K562 (cell line): ENCODE results near the gene HMG20B. TPM values are rescaled to one million over a fixed set of nuclear protein-coding genes. Genes with fewer than 3 reads are reported as not detected.

ENCODE experiments used
- BHLHE40 ChIP-seq: IDR thresholded peaks from 2 replicates; pipeline ENCODE4 v1.6.1; 2011; ENCODE audit warnings: low read length, improper control_type of control experiment
- E2F4 ChIP-seq: sonication (generic); formaldehyde crosslinking; IDR thresholded peaks from 2 replicates; pipeline ENCODE4 v1.8.0; 2022; ENCODE audit warnings: mild to moderate bottlenecking, low read depth, missing genetic modification reagents
- HNRNPUL1 ChIP-seq: fragments of 200-400 bp; formaldehyde crosslinking; IDR thresholded peaks from 2 replicates; pipeline ENCODE4 v1.6.1; 2017; ENCODE audit warnings: low read length
- NEUROD1 ChIP-seq: fragments of 150-350 bp; IDR thresholded peaks from 2 replicates; pipeline ENCODE4 v1.6.1; 2014; ENCODE audit warnings: borderline replicate concordance, low read length, low read depth; ENCODE audit not compliant: partially characterized antibody
- SUPT5H ChIP-seq: fragments of 450-650 bp; IDR thresholded peaks from 2 replicates; pipeline ENCODE4 v1.6.1; 2016
- ZKSCAN1 ChIP-seq: fragments of 150-350 bp; IDR thresholded peaks from 2 replicates; pipeline ENCODE4 v1.6.1; 2016; ENCODE audit warnings: low read depth, low read length
- polyA plus RNA-seq, 8 experiments: library from polyadenylated mRNA; depleted of rRNA in 4 of 8; stranded (reverse) in 5 of 8; unstranded in 3 of 8; fragments of >200 nt; fragmentation: Nextera tagmentation in 2 of 8; fragmentation: Illumina TruSeq in 1 of 8; extraction: Ambion mirVana in 2 of 8; extraction: Trizol in 1 of 8; gene quantifications; 2 replicates each; pipeline versions ENCODE4 v1.2.1 to v1.2.3, GENCODE V29; 2011 to 2014; ENCODE audit warnings: inconsistent platforms in 1 of 8, missing spikeins in 1 of 8
- total RNA-seq, 7 experiments: library from RNA; depleted of rRNA in 6 of 7; stranded (reverse); fragments of >200 nt in 6 of 7; fragmentation: Illumina TruSeq in 2 of 7; extraction: Trizol in 2 of 7; gene quantifications; 2 replicates each; pipeline versions ENCODE4 v1.2.1 to v1.2.3, GENCODE V29; 2011 to 2021; ENCODE audit warnings: low replicate concordance in 1 of 7
- TF ChIP-seq, protein P1 (sequence below): sonication (generic); formaldehyde crosslinking; IDR thresholded peaks from 2 replicates; pipeline ENCODE4 v1.8.0; 2022; ENCODE audit warnings: mild to moderate bottlenecking, missing genetic modification reagents
- TF ChIP-seq, protein P2 (sequence below), 2 experiments: fragments of 450-650 bp in 1 of 2; sonication (generic) in 1 of 2; formaldehyde crosslinking in 1 of 2; IDR thresholded peaks; 2 replicates each; pipeline versions ENCODE4 v1.7.1 to v1.9.0; 2016 to 2022; ENCODE audit warnings: inconsistent platforms in 1 of 2, mild to moderate bottlenecking in 1 of 2, missing genetic modification reagents in 1 of 2
- TF ChIP-seq, protein P3 (sequence below): fragments of 450-650 bp; IDR thresholded peaks from 2 replicates; pipeline ENCODE4 v1.6.1; 2016; ENCODE audit warnings: borderline replicate concordance

The HMG20B gene
- total and polyA plus RNA-seq, 9 of the 15 experiments (the other 6 are each of a cell fraction or from before 2014, with no cell fraction given), result 0.35 to 172 (median 38.6) TPM

DNA sequence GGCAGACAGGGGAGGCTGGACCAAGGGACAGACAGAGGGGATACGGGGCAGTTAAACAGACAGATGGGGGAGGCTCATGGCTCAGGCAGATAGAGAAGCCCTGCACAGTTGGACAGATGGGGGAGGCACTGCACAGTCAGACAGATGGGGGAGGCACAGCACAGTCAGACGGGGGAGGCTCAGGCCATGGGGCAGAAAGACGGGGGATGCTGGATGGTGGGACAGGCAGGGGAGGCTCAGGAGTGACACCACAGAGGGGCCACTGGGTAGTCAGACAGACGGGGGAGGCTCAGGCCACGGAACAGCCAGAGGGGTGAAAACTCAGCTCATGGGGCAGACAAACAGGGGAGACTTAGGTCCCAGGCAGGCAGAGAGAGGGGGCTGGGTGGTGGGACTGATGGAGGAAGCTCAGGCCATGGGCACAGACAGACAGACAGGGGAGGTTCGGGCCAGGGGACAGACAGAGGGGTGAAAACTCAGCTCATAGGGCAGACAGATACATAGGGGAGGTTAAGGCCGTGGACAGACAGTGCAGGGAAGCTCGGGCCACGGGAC, 16.2 kb upstream of the HMG20B start (continued):
- TF ChIP-seq, protein P1, sequence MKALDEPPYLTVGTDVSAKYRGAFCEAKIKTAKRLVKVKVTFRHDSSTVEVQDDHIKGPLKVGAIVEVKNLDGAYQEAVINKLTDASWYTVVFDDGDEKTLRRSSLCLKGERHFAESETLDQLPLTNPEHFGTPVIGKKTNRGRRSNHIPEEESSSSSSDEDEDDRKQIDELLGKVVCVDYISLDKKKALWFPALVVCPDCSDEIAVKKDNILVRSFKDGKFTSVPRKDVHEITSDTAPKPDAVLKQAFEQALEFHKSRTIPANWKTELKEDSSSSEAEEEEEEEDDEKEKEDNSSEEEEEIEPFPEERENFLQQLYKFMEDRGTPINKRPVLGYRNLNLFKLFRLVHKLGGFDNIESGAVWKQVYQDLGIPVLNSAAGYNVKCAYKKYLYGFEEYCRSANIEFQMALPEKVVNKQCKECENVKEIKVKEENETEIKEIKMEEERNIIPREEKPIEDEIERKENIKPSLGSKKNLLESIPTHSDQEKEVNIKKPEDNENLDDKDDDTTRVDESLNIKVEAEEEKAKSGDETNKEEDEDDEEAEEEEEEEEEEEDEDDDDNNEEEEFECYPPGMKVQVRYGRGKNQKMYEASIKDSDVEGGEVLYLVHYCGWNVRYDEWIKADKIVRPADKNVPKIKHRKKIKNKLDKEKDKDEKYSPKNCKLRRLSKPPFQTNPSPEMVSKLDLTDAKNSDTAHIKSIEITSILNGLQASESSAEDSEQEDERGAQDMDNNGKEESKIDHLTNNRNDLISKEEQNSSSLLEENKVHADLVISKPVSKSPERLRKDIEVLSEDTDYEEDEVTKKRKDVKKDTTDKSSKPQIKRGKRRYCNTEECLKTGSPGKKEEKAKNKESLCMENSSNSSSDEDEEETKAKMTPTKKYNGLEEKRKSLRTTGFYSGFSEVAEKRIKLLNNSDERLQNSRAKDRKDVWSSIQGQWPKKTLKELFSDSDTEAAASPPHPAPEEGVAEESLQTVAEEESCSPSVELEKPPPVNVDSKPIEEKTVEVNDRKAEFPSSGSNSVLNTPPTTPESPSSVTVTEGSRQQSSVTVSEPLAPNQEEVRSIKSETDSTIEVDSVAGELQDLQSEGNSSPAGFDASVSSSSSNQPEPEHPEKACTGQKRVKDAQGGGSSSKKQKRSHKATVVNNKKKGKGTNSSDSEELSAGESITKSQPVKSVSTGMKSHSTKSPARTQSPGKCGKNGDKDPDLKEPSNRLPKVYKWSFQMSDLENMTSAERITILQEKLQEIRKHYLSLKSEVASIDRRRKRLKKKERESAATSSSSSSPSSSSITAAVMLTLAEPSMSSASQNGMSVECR, result no peak
- TF ChIP-seq SUPT5H (0 out of 2 replicates have a peak, but pooled peaks have one; percentile 24), NEUROD1 (no peak), E2F4 (CRISPR knock-in tag) (0 out of 2 replicates have a peak, but pooled peaks have one; percentile 23), ZKSCAN1 (0 out of 2 replicates have a peak, but pooled peaks have one; percentile 28), BHLHE40 (peak; percentile 14; the same call in 1 of the 2 replicates), HNRNPUL1 (no peak)
- TF ChIP-seq, protein P2, sequence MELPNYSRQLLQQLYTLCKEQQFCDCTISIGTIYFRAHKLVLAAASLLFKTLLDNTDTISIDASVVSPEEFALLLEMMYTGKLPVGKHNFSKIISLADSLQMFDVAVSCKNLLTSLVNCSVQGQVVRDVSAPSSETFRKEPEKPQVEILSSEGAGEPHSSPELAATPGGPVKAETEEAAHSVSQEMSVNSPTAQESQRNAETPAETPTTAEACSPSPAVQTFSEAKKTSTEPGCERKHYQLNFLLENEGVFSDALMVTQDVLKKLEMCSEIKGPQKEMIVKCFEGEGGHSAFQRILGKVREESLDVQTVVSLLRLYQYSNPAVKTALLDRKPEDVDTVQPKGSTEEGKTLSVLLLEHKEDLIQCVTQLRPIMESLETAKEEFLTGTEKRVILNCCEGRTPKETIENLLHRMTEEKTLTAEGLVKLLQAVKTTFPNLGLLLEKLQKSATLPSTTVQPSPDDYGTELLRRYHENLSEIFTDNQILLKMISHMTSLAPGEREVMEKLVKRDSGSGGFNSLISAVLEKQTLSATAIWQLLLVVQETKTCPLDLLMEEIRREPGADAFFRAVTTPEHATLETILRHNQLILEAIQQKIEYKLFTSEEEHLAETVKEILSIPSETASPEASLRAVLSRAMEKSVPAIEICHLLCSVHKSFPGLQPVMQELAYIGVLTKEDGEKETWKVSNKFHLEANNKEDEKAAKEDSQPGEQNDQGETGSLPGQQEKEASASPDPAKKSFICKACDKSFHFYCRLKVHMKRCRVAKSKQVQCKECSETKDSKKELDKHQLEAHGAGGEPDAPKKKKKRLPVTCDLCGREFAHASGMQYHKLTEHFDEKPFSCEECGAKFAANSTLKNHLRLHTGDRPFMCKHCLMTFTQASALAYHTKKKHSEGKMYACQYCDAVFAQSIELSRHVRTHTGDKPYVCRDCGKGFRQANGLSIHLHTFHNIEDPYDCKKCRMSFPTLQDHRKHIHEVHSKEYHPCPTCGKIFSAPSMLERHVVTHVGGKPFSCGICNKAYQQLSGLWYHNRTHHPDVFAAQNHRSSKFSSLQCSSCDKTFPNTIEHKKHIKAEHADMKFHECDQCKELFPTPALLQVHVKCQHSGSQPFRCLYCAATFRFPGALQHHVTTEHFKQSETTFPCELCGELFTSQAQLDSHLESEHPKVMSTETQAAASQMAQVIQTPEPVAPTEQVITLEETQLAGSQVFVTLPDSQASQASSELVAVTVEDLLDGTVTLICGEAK (IDR thresholded peaks at IDR 0.05), result 0 out of 2 replicates have a peak, but pooled peaks have one; percentile 39
- TF ChIP-seq, protein P2 (CRISPR knock-in tag; IDR thresholded peaks at IDR 0.05), result no peak
- TF ChIP-seq, protein P3, sequence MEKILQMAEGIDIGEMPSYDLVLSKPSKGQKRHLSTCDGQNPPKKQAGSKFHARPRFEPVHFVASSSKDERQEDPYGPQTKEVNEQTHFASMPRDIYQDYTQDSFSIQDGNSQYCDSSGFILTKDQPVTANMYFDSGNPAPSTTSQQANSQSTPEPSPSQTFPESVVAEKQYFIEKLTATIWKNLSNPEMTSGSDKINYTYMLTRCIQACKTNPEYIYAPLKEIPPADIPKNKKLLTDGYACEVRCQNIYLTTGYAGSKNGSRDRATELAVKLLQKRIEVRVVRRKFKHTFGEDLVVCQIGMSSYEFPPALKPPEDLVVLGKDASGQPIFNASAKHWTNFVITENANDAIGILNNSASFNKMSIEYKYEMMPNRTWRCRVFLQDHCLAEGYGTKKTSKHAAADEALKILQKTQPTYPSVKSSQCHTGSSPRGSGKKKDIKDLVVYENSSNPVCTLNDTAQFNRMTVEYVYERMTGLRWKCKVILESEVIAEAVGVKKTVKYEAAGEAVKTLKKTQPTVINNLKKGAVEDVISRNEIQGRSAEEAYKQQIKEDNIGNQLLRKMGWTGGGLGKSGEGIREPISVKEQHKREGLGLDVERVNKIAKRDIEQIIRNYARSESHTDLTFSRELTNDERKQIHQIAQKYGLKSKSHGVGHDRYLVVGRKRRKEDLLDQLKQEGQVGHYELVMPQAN, result 0 out of 2 replicates have a peak, but pooled peaks have one; percentile 51
